HG02970 (cell line): ENCODE data around the gene VAX1.
"Not testable (repeated sequence)": the region's sequence is repeated elsewhere in the genome, so short reads cannot be mapped to it uniquely, and the experiment has no call there.

Experiments used
- ATAC-seq: cut with Tn5 transposase; IDR thresholded peaks from one replicate; pipeline ENCODE4 v1.9.1; 2021; ENCODE audit warnings: mild to moderate bottlenecking, moderate library complexity, moderate number of reproducible peaks; ENCODE audit not compliant: unreplicated experiment, low FRiP score

VAX1 gene

GRCh38 chr10:117137911-117138642, at the start of gene VAX1:
Gene VAX1, minus strand, starts transcription at chr10:117138270. Its CDS starts 214 bp downstream, at chr10:117138056.
- ATAC-seq: no peak

GRCh38 chr10:117186832-117187615, 49.0 kb upstream of the VAX1 start:
- no peak for ATAC-seq

GRCh38 chr10:117185817-117186216, 47.7 kb upstream of the VAX1 start:
- not testable (repeated sequence) for ATAC-seq

- no peak for ATAC-seq
Observed at GRCh38 chr10:117184821-117185220, 46.8 kb upstream of the VAX1 start.

GRCh38 chr10:117184296-117184695, 46.2 kb upstream of the VAX1 start:
- ATAC-seq: no peak

GRCh38 chr10:117178190-117178589, 40.1 kb upstream of the VAX1 start:
- no peak for ATAC-seq

GRCh38 chr10:117175901-117176534, 37.9 kb upstream of the VAX1 start:
- no peak for ATAC-seq

- ATAC-seq: peak; percentile 29
Observed at GRCh38 chr10:117175215-117175900, 37.3 kb upstream of the VAX1 start.

GRCh38 chr10:117174439-117175214, 36.6 kb upstream of the VAX1 start:
- ATAC-seq: peak; percentile 72

GRCh38 chr10:117170244-117170643, 32.2 kb upstream of the VAX1 start:
- ATAC-seq: no peak

- no peak for ATAC-seq
Observed at GRCh38 chr10:117169480-117169879, 31.4 kb upstream of the VAX1 start.

GRCh38 chr10:117168729-117169128, 30.7 kb upstream of the VAX1 start:
- no peak for ATAC-seq

GRCh38 chr10:117167789-117168674, 30.0 kb upstream of the VAX1 start:
- no peak for ATAC-seq

GRCh38 chr10:117167346-117167788, 29.3 kb upstream of the VAX1 start:
- ATAC-seq: no peak

GRCh38 chr10:117166418-117167345, 28.6 kb upstream of the VAX1 start:
- ATAC-seq: no peak

- ATAC-seq: no peak
Observed at GRCh38 chr10:117165538-117166417, 27.7 kb upstream of the VAX1 start.
